GM19463 (cell line): Measurements from ENCODE around the gene DCTN2.
"Not testable (repeated sequence)": the region's sequence is repeated elsewhere in the genome, so short reads cannot be mapped to it uniquely, and the experiment has no call there.

Source experiments
- ATAC-seq: cut with Tn5 transposase; IDR thresholded peaks from one replicate; pipeline ENCODE4 v1.9.1; 2021; ENCODE audit warnings: mild to moderate bottlenecking, moderate library complexity; ENCODE audit not compliant: unreplicated experiment

The DCTN2 gene

GRCh38 chr12:57546438-57547287 is at the start of gene DCTN2:
Gene DCTN2 (minus strand): TSS chr12:57547192. CDS start chr12:57547063, 129 bp downstream.
- ATAC-seq = peak; percentile 99

- no peak for ATAC-seq
Observed at GRCh38 chr12:57593187-57593586, 46.2 kb upstream of the DCTN2 start.

- no peak for ATAC-seq
Observed at GRCh38 chr12:57592551-57593165, 45.7 kb upstream of the DCTN2 start.

- ATAC-seq = no peak
Observed at GRCh38 chr12:57591782-57592325, 44.9 kb upstream of the DCTN2 start.

GRCh38 chr12:57590864-57591781 is 44.1 kb upstream of the DCTN2 start, which contains the start of gene PIP4K2C:
Gene PIP4K2C (plus strand): TSS chr12:57591192. CDS start chr12:57591290, 98 bp downstream.
- peak; percentile 97 for ATAC-seq

DNA sequence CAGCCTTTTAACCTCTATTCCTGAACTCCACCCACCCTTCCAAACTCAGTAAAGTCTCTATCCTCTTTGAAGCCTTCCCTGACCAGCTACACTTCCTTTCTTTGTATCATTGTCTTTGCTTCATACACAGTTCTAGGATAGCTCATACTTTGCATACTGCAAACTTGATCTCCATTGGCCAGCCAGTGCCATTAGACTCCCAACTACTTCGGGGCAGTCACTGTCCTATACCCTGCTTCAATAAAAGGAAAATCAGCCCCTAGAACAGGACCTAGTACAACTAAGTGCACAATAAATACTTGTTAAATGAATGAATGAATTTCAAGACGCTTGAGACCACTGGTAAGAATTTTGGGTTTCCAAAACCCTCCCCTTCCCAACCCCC is 43.5 kb upstream of the DCTN2 start:
- ATAC-seq = peak; percentile 1

DNA sequence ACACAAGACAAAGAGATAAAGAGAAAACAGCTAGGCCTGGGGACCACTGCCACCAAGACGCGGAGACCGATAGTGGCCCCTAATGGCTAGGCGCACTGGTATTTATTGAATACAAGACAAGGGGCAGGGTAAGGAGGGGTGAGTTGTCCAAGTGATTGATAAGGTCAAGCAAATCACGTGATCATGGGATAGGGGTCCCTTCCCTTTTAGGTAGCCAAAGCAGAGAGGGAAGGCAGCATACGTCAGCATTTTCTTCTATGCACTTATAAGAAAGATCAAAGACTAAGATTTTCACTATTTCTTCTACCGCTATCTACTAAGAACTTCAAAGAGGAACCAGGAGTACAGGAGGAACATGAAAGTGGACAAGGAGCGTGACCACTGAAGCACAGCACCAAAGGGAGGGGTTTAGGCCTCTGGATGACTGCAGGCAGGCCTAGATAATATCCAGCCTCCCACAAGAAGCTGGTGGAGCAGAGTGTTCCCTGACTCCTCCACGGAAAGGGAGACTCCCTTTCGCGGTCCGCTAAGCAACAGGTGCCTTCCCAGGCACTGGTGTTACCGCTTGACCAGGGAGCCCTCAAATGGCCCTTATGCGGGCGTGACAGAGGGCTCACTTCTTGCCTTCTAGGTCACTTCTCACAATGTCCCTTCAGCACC is 42.1 kb upstream of the DCTN2 start:
- ATAC-seq = not testable (repeated sequence)

DNA sequence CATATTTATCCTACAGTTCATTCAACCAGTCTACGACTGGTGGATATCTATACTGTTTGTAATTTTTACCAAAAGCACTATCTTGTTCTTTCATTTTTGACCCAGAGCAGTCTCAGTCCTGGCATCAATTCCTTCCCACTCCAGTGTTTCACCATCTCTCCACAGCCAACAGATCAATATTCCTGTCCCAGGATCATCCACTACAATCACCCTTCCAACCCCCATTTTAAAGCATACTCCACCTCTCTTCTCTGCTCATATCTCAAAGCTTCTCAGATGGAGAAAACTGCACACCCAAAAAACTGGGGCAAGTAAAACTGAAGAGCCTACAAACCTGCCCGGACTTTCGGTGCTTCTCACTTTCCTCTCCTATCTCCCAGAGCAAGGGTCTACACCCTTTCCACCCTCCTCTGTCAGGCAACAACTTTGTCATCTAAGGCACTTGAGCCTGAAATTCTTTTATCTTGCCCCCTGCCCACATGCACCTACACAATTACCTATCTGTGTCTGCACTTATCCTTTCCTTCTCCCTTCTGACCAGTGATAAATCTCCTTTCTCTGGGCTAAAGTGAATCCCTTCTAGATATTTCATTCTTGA is 39.9 kb upstream of the DCTN2 start:
- no peak for ATAC-seq

DNA sequence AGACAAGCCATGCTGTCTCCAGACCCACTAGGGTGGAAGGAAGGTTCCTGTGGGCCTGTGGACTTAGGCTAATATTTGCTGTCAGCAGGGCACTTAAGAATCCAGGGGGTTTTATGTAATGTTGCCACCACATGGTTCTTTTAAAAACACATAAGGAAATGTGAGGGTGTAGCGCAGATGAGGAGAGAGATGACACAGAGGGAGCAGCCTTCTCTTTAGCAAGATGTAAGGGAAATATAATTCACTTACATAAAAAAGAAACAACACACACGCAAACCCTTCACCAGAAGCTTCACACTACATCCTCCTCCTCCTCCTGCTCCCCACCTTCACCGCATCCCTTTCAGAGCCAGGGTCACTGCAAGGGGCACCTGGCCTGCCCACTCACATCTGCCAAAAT is 39.1 kb upstream of the DCTN2 start:
- no peak for ATAC-seq

DNA sequence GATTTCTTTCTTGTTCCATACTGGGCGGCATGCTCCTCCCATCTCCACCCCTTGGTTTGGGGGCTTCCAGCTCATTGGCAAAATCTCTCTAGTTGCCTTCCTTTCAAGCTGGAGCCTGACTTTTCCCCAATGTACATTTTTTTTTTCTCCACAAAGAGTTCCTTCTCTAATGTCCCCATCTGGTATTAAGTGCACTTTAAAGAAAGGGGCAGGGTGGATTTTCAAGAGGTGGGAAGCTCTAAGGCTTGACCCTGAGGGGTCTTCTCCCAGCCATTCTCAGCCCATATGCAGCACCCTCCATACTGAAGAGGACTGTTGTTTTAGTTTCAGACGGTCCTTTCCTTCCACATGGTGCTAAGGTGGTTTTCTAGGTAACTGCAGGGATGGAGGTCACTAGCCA is 38.2 kb upstream of the DCTN2 start:
- ATAC-seq = no peak

DNA sequence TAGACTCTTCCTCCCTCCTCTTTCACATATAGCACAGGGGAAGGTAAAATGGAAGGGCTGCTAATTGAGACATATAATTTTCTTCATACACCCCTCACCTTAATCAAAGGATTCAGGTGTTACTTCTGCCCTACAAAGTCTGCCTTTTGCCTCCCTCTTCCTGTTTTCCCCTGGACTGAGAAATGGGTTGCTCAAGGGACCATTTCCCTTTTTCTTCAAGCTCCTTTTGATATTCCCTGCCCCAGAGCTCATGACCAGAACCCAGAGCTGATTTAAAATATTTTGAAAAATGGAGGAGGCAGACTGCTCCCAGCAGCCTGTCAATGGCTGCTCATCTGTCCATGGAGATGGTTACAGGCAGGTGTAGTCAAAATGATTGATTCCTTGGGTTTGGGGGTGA is 37.7 kb upstream of the DCTN2 start:
- no peak for ATAC-seq

- no peak for ATAC-seq
Observed at GRCh38 chr12:57584050-57584449, 37.1 kb upstream of the DCTN2 start.

DNA sequence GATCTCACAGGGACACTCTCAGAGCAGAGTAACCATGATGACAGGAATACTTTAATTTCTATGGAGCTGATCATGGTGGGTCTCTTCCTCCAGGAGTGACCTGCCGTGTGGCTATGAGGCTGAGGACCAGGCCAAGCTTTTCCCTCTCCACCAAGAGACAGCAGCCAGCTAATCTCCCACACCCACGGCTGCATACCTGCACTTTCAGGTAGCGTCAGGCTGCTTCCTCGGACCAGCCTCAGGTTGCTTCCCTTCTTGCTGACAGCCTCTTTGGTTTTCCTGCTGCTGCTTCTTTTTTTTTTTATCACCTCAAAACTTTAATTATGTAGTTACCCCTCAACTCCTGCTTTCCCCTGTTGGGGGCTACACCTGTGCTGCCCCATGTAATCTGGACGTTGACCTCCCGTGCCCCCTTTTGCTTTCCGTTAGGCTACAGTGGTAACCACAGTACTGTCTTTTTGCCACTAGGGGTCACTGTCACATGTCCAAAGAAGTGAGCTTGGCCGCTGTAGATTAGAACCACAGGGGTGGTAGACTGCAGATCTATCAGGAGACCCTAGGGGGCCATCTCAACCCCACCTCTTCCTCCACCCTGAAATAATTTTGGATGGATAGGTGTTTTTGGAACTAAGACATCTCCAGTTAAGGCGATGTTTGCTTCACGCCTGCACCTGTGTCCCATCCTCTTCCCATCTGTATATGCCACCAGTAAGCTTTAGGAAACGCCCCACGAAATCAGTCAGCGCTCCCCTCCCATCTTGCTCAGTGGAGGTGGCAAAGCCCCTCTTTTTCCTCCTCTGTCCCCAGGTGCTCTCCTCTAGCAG is 36.2 kb upstream of the DCTN2 start:
- ATAC-seq = peak; percentile 98

DNA sequence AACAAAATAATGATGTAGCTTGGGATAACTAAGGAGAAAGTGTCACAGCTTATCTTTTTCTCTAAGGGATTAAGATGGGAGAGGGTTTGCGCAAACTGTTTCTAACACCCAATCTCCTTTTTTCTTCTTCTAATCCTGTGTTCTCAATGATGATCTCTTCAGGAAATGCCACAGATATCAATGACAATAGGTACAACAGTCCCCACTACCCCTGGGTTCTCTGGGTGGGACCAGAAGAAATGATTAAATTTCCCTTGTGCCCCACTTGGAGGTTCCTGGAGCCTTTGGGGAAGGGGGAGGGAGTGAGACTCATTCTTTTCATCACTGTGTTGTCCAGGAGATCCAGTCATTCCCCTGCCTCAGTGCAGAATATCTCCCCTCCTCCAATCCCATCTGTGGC is 35.4 kb upstream of the DCTN2 start:
- no peak for ATAC-seq

GRCh38 chr12:57581802-57582201 is 34.8 kb upstream of the DCTN2 start:
- ATAC-seq = no peak

- ATAC-seq = no peak
Observed at GRCh38 chr12:57580466-57580795, 33.4 kb upstream of the DCTN2 start.

DNA sequence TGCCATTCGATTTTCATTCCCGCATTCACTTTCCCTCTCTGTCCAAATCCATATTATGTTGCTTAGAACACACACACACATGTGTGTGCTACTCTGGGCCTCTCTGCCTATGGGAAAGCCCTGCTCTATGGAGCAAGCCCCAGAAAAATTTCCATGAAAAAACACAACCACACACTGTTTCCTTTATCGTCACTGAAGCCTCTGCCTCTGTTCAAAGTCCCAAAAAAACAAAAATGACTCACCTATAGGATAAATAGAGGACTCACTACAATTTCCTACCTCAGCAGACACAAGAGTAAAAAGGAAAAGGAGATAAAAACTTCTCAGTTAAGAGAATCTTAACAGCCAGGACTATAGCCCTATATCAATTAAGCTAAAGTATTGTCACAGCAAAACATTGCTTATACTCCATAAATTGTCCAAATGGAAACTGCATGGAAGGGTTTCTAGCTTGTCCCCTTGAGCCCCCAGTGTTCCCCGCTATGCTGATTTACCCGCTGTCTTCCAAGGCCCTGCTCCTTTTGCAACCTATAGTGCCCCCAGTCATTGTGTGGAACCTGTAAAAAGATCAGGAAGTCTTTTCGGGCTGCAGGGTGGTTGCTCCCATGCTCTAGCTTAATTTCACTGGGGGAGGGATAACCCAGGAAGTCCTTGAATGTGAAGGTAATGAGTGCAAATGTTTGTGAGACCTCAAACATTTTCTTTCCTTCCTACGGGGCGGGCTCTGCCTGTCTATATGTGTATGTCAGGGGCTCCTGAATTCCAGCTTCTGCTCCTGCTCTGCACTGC is 32.9 kb upstream of the DCTN2 start:
- no peak for ATAC-seq

- no peak for ATAC-seq
Observed at GRCh38 chr12:57579011-57579410, 32.0 kb upstream of the DCTN2 start.
